SJSA1 (cell line): ENCODE results near the gene PSG4. TPM values are rescaled to one million over a fixed set of nuclear protein-coding genes. Genes with fewer than 3 reads are reported as not detected.
"Not testable (repeated sequence)": the region's sequence is repeated elsewhere in the genome, so short reads cannot be mapped to it uniquely, and the experiment has no call there.

Experiments used
- DNase-seq, 2 experiments: peaks; one replicate each; pipeline ENCODE4 v3.0.0-alpha.2; 2015 to 2020; ENCODE audit warnings: low spot score in 2 of 2, low read depth in 1 of 2
- H3K27ac ChIP-seq: fragments of 250-450 bp; sonication (Bioruptor Pico); 2 replicates; pipeline ENCODE4 v1.5.1; 2020; ENCODE audit warnings: mild to moderate bottlenecking, moderate library complexity
- H3K27me3 ChIP-seq: fragments of 250-450 bp; sonication (Bioruptor Pico); replicated peaks from 2 replicates; pipeline ENCODE4 v1.5.1; 2020; ENCODE audit warnings: mild to moderate bottlenecking, moderate library complexity
- H3K36me3 ChIP-seq: fragments of 250-450 bp; sonication (Bioruptor Pico); 2 replicates; pipeline ENCODE4 v1.5.1; 2020; ENCODE audit warnings: mild to moderate bottlenecking
- H3K4me1 ChIP-seq: fragments of 250-450 bp; sonication (Bioruptor Pico); replicated peaks from 2 replicates; pipeline ENCODE4 v1.6.1; 2021; ENCODE audit warnings: mild to moderate bottlenecking
- H3K4me3 ChIP-seq: fragments of 250-450 bp; sonication (Bioruptor Pico); 2 replicates; pipeline ENCODE4 v1.5.1; 2020; ENCODE audit warnings: mild to moderate bottlenecking
- H3K9me3 ChIP-seq: fragments of 250-450 bp; sonication (Bioruptor Pico); replicated peaks from 2 replicates; pipeline ENCODE4 v1.5.1; 2020; ENCODE audit warnings: mild to moderate bottlenecking
- total RNA-seq: library from RNA; depleted of rRNA; stranded (reverse); fragments of >200 nt; shearing (Covaris generic); gene quantifications from 2 replicates; pipeline ENCODE4 v1.2.3, GENCODE V29; 2014

The PSG4 gene
- total RNA-seq, 1 experiment from 2014 or later = not detected

GRCh38 chr19:43221891-43222290 is 16.5 kb upstream of the PSG4 start:
- H3K36me3 ChIP-seq, H3K27me3 ChIP-seq, H3K4me1 ChIP-seq, H3K9me3 ChIP-seq, DNase-seq, H3K27ac ChIP-seq, H3K4me3 ChIP-seq: not testable (repeated sequence)

GRCh38 chr19:43219136-43219535 is 13.7 kb upstream of the PSG4 start:
- DNase-seq = not testable (repeated sequence)

GRCh38 chr19:43215881-43216280 is 10.4 kb upstream of the PSG4 start:
- H3K27ac ChIP-seq, H3K9me3 ChIP-seq, H3K4me3 ChIP-seq, H3K27me3 ChIP-seq, DNase-seq, H3K4me1 ChIP-seq, H3K36me3 ChIP-seq: not testable (repeated sequence)

More at GRCh38 chr19:43219136-43219535, 13.7 kb upstream of the PSG4 start:
- not testable (repeated sequence) for H3K27ac ChIP-seq, H3K4me3 ChIP-seq, H3K9me3 ChIP-seq, H3K27me3 ChIP-seq, H3K4me1 ChIP-seq, H3K36me3 ChIP-seq

GRCh38 chr19:43207991-43208390 is 2.6 kb upstream of the PSG4 start:
- Histone ChIP-seq H3K4me3 (no peak overlapping the region), H3K27me3 (no peaks in the 10 kb centered on the region), H3K9me3 (no peaks in the 10 kb centered on the region), H3K27ac (no peak overlapping the region), H3K36me3 (no peaks in the 10 kb centered on the region), H3K4me1 (no peaks in the 10 kb centered on the region)
- DNase-seq = no peak

GRCh38 chr19:43207174-43207573 is 1.7 kb upstream of the PSG4 start:
- DNase-seq, H3K4me3 ChIP-seq, H3K36me3 ChIP-seq, H3K4me1 ChIP-seq, H3K27ac ChIP-seq, H3K9me3 ChIP-seq, H3K27me3 ChIP-seq: not testable (repeated sequence)

GRCh38 chr19:43203611-43204010 is 1.8 kb downstream of the PSG4 start:
- H3K36me3 ChIP-seq, H3K27ac ChIP-seq, DNase-seq, H3K4me3 ChIP-seq, H3K27me3 ChIP-seq, H3K9me3 ChIP-seq: not testable (repeated sequence)
- H3K4me1 ChIP-seq = peaks cover 22% of the 10 kb centered on the region

- H3K36me3 ChIP-seq, H3K27me3 ChIP-seq, H3K9me3 ChIP-seq, H3K4me3 ChIP-seq: not testable (repeated sequence)
- Histone ChIP-seq H3K27ac (peak overlapping the region; percentile 93), H3K4me1 (peaks cover 22% of the 10 kb centered on the region)
- peak in 1 of 2 experiments; percentile 25 for DNase-seq
Measured at GRCh38 chr19:43201891-43202290, 3.5 kb downstream of the PSG4 start.

- H3K36me3 ChIP-seq, H3K9me3 ChIP-seq, H3K27me3 ChIP-seq, H3K4me3 ChIP-seq: not testable (repeated sequence)
- peak; percentile 70 to 82 for DNase-seq
- peaks cover 22% of the 10 kb centered on the region for H3K4me1 ChIP-seq
- peak overlapping the region; percentile 93 for H3K27ac ChIP-seq
Measured at GRCh38 chr19:43201337-43201801, 4.1 kb downstream of the PSG4 start.

- H3K4me1 ChIP-seq = peaks cover 22% of the 10 kb centered on the region
- H3K27ac ChIP-seq, H3K27me3 ChIP-seq, H3K36me3 ChIP-seq, H3K4me3 ChIP-seq, H3K9me3 ChIP-seq, DNase-seq: not testable (repeated sequence)
Measured at GRCh38 chr19:43198686-43199419, 6.6 kb downstream of the PSG4 start.

- not testable (repeated sequence) for H3K4me3 ChIP-seq, H3K9me3 ChIP-seq, DNase-seq, H3K27ac ChIP-seq, H3K36me3 ChIP-seq, H3K27me3 ChIP-seq
- H3K4me1 ChIP-seq = peaks cover 22% of the 10 kb centered on the region
Measured at GRCh38 chr19:43197666-43198397, 7.6 kb downstream of the PSG4 start.

GRCh38 chr19:43194397-43194796 is 11.0 kb downstream of the PSG4 start:
- not testable (repeated sequence) for H3K27ac ChIP-seq, H3K36me3 ChIP-seq, H3K4me3 ChIP-seq, DNase-seq, H3K27me3 ChIP-seq, H3K9me3 ChIP-seq, H3K4me1 ChIP-seq

GRCh38 chr19:43192381-43193155 is 12.9 kb downstream of the PSG4 start:
- H3K9me3 ChIP-seq, H3K27ac ChIP-seq, H3K36me3 ChIP-seq, H3K4me3 ChIP-seq, H3K4me1 ChIP-seq, H3K27me3 ChIP-seq, DNase-seq: not testable (repeated sequence)

- not testable (repeated sequence) for H3K36me3 ChIP-seq, H3K9me3 ChIP-seq, H3K27ac ChIP-seq, H3K27me3 ChIP-seq, H3K4me3 ChIP-seq, H3K4me1 ChIP-seq
- peak in 1 of 2 experiments; percentile 41 for DNase-seq
Measured at GRCh38 chr19:43188092-43188491, 17.3 kb downstream of the PSG4 start.
